Nephron progenitor cell (in vitro differentiated cells): ENCODE data around the gene TNN.

Experiments
- DNase-seq: peaks from one replicate; pipeline ENCODE4 v3.0.0; 2021
- H3K27ac Mint-ChIP-seq: 2 replicates; pipeline ENCODE4 v1.8.0; 2021; ENCODE audit warnings: mild to moderate bottlenecking, moderate library complexity, mixed read lengths
- H3K27me3 Mint-ChIP-seq: 2 replicates; pipeline ENCODE4 v1.8.0; 2021; ENCODE audit warnings: mild to moderate bottlenecking, low read depth, mixed read lengths; ENCODE audit not compliant: poor library complexity
- H3K36me3 Mint-ChIP-seq: 2 replicates; pipeline ENCODE4 v1.8.0; 2021; ENCODE audit warnings: low read depth, mixed read lengths
- H3K4me1 Mint-ChIP-seq: 2 replicates; pipeline ENCODE4 v1.8.0; 2021; ENCODE audit warnings: mixed read lengths
- H3K4me3 Mint-ChIP-seq: 2 replicates; pipeline ENCODE4 v1.8.0; 2021; ENCODE audit warnings: mild to moderate bottlenecking, moderate library complexity, mixed read lengths
- H3K9me3 Mint-ChIP-seq: 2 replicates; pipeline ENCODE4 v1.8.0; 2021; ENCODE audit warnings: mild to moderate bottlenecking, moderate library complexity, mixed read lengths
- CTCF ChIP-seq: fragments of 200-600 bp; sonication (generic); IDR thresholded peaks from 2 replicates; pipeline ENCODE4 v1.5.0; 2021; ENCODE audit warnings: antibody characterized with exemption

Gene TNN

GRCh38 chr1:175155936-175156335 lies 88.3 kb downstream of the TNN start:
- Mint-ChIP-seq H3K4me1 (peaks cover 11% of the 10 kb centered on the region), H3K4me3 (no peak overlapping the region), H3K27me3 (peaks cover 56% of the 10 kb centered on the region), H3K27ac (no peak overlapping the region), H3K9me3 (no peaks in the 10 kb centered on the region), H3K36me3 (no peaks in the 10 kb centered on the region)
- no peak for DNase-seq
- no peak for TF ChIP-seq CTCF

- Mint-ChIP-seq H3K27me3 (peaks cover 56% of the 10 kb centered on the region), H3K27ac (no peak overlapping the region), H3K4me1 (peaks cover 11% of the 10 kb centered on the region), H3K9me3 (no peaks in the 10 kb centered on the region), H3K4me3 (no peak overlapping the region), H3K36me3 (no peaks in the 10 kb centered on the region)
- DNase-seq = no peak
- TF ChIP-seq CTCF = no peak
These were observed 89.6 kb downstream of the TNN start for GRCh38 chr1:175157200-175157599.

- Mint-ChIP-seq H3K4me1 (peaks cover 11% of the 10 kb centered on the region), H3K4me3 (no peak overlapping the region), H3K36me3 (no peaks in the 10 kb centered on the region), H3K27me3 (peaks cover 50% of the 10 kb centered on the region), H3K27ac (no peak overlapping the region), H3K9me3 (no peaks in the 10 kb centered on the region)
- TF ChIP-seq CTCF = no peak
- DNase-seq = no peak
These were observed 90.5 kb downstream of the TNN start for GRCh38 chr1:175158170-175158591.

GRCh38 chr1:175162955-175163354 lies 95.3 kb downstream of the TNN start:
- TF ChIP-seq CTCF = no peak
- H3K9me3 Mint-ChIP-seq = no peaks in the 10 kb centered on the region
- peaks cover 7% of the 10 kb centered on the region for H3K4me1 Mint-ChIP-seq
- no peak overlapping the region for H3K4me3 Mint-ChIP-seq
- no peak overlapping the region for H3K27ac Mint-ChIP-seq
- H3K36me3 Mint-ChIP-seq = no peaks in the 10 kb centered on the region
- H3K27me3 Mint-ChIP-seq = peaks cover 39% of the 10 kb centered on the region
- DNase-seq = no peak

- Mint-ChIP-seq H3K27ac (no peak overlapping the region), H3K9me3 (no peaks in the 10 kb centered on the region), H3K27me3 (peaks cover 40% of the 10 kb centered on the region), H3K36me3 (no peaks in the 10 kb centered on the region), H3K4me1 (no peaks in the 10 kb centered on the region), H3K4me3 (no peak overlapping the region)
- no peak for DNase-seq
- TF ChIP-seq CTCF = no peak
These were observed 96.1 kb downstream of the TNN start for GRCh38 chr1:175163702-175164101.

GRCh38 chr1:175164751-175165150 lies 97.1 kb downstream of the TNN start:
- Mint-ChIP-seq H3K4me3 (no peak overlapping the region), H3K27ac (no peak overlapping the region), H3K9me3 (no peaks in the 10 kb centered on the region), H3K4me1 (no peaks in the 10 kb centered on the region), H3K36me3 (no peaks in the 10 kb centered on the region), H3K27me3 (peaks cover 38% of the 10 kb centered on the region)
- TF ChIP-seq CTCF = no peak
- DNase-seq = no peak
